ENCODE measurements around the gene BRAT1. TPM values are rescaled to one million over a fixed set of nuclear protein-coding genes. Genes with fewer than 3 reads are reported as not detected.
"Not testable (repeated sequence)": the region's sequence is repeated elsewhere in the genome, so short reads cannot be mapped to it uniquely, and the experiment has no call there.

The BRAT1 gene
- total and polyA plus RNA-seq, 2 donors from 2014 or later = 18.7 to 23.7 TPM

- H3K4me3 ChIP-seq (ENCODE audit: low read length in 3 of 3) = no peak overlapping the region
- H3K9ac ChIP-seq (ENCODE audit: low read length in 3 of 3) = no peak overlapping the region
- H3K36me3 ChIP-seq (ENCODE audit: control insufficient read depth in 2 of 3, insufficient read depth in 3 of 3, low read length in 3 of 3) = peaks cover 0 to 2% (median 0%) of the 10 kb centered on the region in 3 donors
- no peaks in the 10 kb centered on the region for H3K4me1 ChIP-seq (ENCODE audit: control insufficient read depth in 2 of 3, insufficient read depth in 2 of 3, low read depth in 1 of 3, low read length in 3 of 3)
- no peak for FAIRE-seq
- TF ChIP-seq CTCF (IDR thresholded peaks at IDR 0.05; ENCODE audit: borderline replicate concordance, extremely low read depth, insufficient read depth) = no peak
- no peaks in the 10 kb centered on the region for H3K27me3 ChIP-seq (ENCODE audit: control insufficient read depth, insufficient read depth, low read length)
- no peaks in the 10 kb centered on the region for H3K9me3 ChIP-seq (ENCODE audit: control insufficient read depth in 2 of 3, insufficient read depth in 1 of 3, low read length in 3 of 3)
- H3K27ac ChIP-seq (ENCODE audit: low read depth in 2 of 2, low read length in 2 of 2) = no peak overlapping the region
- intact Hi-C loops (cut with DNase I) = no loop called here
- peak in 3 of 5 donors; percentile 6 to 74 (median 30) for DNase-seq
These were observed 17.1 kb downstream of the BRAT1 start for GRCh38 chr7:2537981-2538851.

- FAIRE-seq; intact Hi-C loops (cut with DNase I); H3K4me1 ChIP-seq (ENCODE audit: control insufficient read depth in 2 of 3, insufficient read depth in 2 of 3, low read depth in 1 of 3, low read length in 3 of 3); H3K27ac ChIP-seq (ENCODE audit: low read depth in 2 of 2, low read length in 2 of 2); H3K4me3 ChIP-seq (ENCODE audit: low read length in 3 of 3); H3K9ac ChIP-seq (ENCODE audit: low read length in 3 of 3); H3K27me3 ChIP-seq (ENCODE audit: control insufficient read depth, insufficient read depth, low read length); H3K9me3 ChIP-seq (ENCODE audit: control insufficient read depth in 2 of 3, insufficient read depth in 1 of 3, low read length in 3 of 3); H3K36me3 ChIP-seq (ENCODE audit: control insufficient read depth in 2 of 3, insufficient read depth in 3 of 3, low read length in 3 of 3): not testable (repeated sequence)
- DNase-seq = peak in 1 of 5 donors; percentile 39
These were observed 19.3 kb downstream of the BRAT1 start for GRCh38 chr7:2535872-2536627.

- H3K27me3 ChIP-seq (ENCODE audit: control insufficient read depth, insufficient read depth, low read length); H3K4me1 ChIP-seq (ENCODE audit: control insufficient read depth in 2 of 3, insufficient read depth in 2 of 3, low read depth in 1 of 3, low read length in 3 of 3); H3K4me3 ChIP-seq (ENCODE audit: low read length in 3 of 3); intact Hi-C loops (cut with DNase I); H3K9me3 ChIP-seq (ENCODE audit: control insufficient read depth in 2 of 3, insufficient read depth in 1 of 3, low read length in 3 of 3); FAIRE-seq; H3K27ac ChIP-seq (ENCODE audit: low read depth in 2 of 2, low read length in 2 of 2); H3K36me3 ChIP-seq (ENCODE audit: control insufficient read depth in 2 of 3, insufficient read depth in 3 of 3, low read length in 3 of 3); DNase-seq; H3K9ac ChIP-seq (ENCODE audit: low read length in 3 of 3): not testable (repeated sequence)
These were observed 21.1 kb downstream of the BRAT1 start for GRCh38 chr7:2534214-2534613.

- H3K9ac ChIP-seq (ENCODE audit: low read length in 3 of 3); DNase-seq; intact Hi-C loops (cut with DNase I); FAIRE-seq; H3K36me3 ChIP-seq (ENCODE audit: control insufficient read depth in 2 of 3, insufficient read depth in 3 of 3, low read length in 3 of 3); H3K4me3 ChIP-seq (ENCODE audit: low read length in 3 of 3); H3K4me1 ChIP-seq (ENCODE audit: control insufficient read depth in 2 of 3, insufficient read depth in 2 of 3, low read depth in 1 of 3, low read length in 3 of 3); H3K27ac ChIP-seq (ENCODE audit: low read depth in 2 of 2, low read length in 2 of 2); H3K9me3 ChIP-seq (ENCODE audit: control insufficient read depth in 2 of 3, insufficient read depth in 1 of 3, low read length in 3 of 3); H3K27me3 ChIP-seq (ENCODE audit: control insufficient read depth, insufficient read depth, low read length): not testable (repeated sequence)
These were observed 21.8 kb downstream of the BRAT1 start for GRCh38 chr7:2533566-2533965.

- H3K9me3 ChIP-seq (ENCODE audit: control insufficient read depth in 2 of 3, insufficient read depth in 1 of 3, low read length in 3 of 3); H3K27me3 ChIP-seq (ENCODE audit: control insufficient read depth, insufficient read depth, low read length); H3K9ac ChIP-seq (ENCODE audit: low read length in 3 of 3); intact Hi-C loops (cut with DNase I); FAIRE-seq; H3K4me1 ChIP-seq (ENCODE audit: control insufficient read depth in 2 of 3, insufficient read depth in 2 of 3, low read depth in 1 of 3, low read length in 3 of 3); H3K36me3 ChIP-seq (ENCODE audit: control insufficient read depth in 2 of 3, insufficient read depth in 3 of 3, low read length in 3 of 3); H3K4me3 ChIP-seq (ENCODE audit: low read length in 3 of 3); H3K27ac ChIP-seq (ENCODE audit: low read depth in 2 of 2, low read length in 2 of 2): not testable (repeated sequence)
- peak in 1 of 5 donors; percentile 31 for DNase-seq
These were observed 22.5 kb downstream of the BRAT1 start for GRCh38 chr7:2532816-2533215.

GRCh38 chr7:2532199-2532772 lies 23.0 kb downstream of the BRAT1 start:
- peak in 1 of 5 donors; percentile 40 for DNase-seq
- H3K27me3 ChIP-seq (ENCODE audit: control insufficient read depth, insufficient read depth, low read length); H3K9me3 ChIP-seq (ENCODE audit: control insufficient read depth in 2 of 3, insufficient read depth in 1 of 3, low read length in 3 of 3); H3K4me3 ChIP-seq (ENCODE audit: low read length in 3 of 3); FAIRE-seq; intact Hi-C loops (cut with DNase I); H3K27ac ChIP-seq (ENCODE audit: low read depth in 2 of 2, low read length in 2 of 2); H3K36me3 ChIP-seq (ENCODE audit: control insufficient read depth in 2 of 3, insufficient read depth in 3 of 3, low read length in 3 of 3); H3K4me1 ChIP-seq (ENCODE audit: control insufficient read depth in 2 of 3, insufficient read depth in 2 of 3, low read depth in 1 of 3, low read length in 3 of 3); H3K9ac ChIP-seq (ENCODE audit: low read length in 3 of 3): not testable (repeated sequence)

- DNase-seq = peak in 2 of 5 donors; percentile 49 to 71
- H3K9me3 ChIP-seq (ENCODE audit: control insufficient read depth in 2 of 3, insufficient read depth in 1 of 3, low read length in 3 of 3); H3K27ac ChIP-seq (ENCODE audit: low read depth in 2 of 2, low read length in 2 of 2); H3K27me3 ChIP-seq (ENCODE audit: control insufficient read depth, insufficient read depth, low read length); H3K4me3 ChIP-seq (ENCODE audit: low read length in 3 of 3); H3K9ac ChIP-seq (ENCODE audit: low read length in 3 of 3); intact Hi-C loops (cut with DNase I); H3K4me1 ChIP-seq (ENCODE audit: control insufficient read depth in 2 of 3, insufficient read depth in 2 of 3, low read depth in 1 of 3, low read length in 3 of 3); FAIRE-seq; H3K36me3 ChIP-seq (ENCODE audit: control insufficient read depth in 2 of 3, insufficient read depth in 3 of 3, low read length in 3 of 3): not testable (repeated sequence)
These were observed 23.6 kb downstream of the BRAT1 start for GRCh38 chr7:2531796-2532110.

Measured in kidney (tissue), 14 donors.